Measurements from ENCODE around the gene VENTX.

Gene VENTX

DNA sequence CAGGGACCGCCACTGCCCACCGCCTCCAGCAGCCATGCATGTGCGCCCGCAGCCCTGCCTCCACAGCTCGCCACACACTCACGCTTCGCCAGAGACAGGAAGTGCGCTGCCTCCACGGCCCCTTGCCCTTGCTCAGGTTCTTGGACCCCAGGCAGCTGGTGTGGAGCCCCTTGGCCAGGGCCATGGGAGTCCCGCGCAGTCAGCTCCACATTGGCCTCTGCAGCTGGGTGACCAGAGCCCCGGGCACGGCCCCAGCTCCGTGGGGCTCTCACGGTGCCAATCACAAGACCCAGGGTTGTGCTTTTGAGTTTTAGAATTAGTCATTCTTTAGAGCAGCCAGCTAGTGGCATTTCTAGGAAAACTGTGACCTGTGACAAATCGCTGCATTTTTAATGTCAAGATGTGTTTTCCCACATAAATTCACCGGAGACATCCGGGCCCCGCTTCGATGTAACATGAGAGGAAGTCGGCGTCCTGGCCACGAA lies 11.9 kb upstream of the VENTX start:
- H3K4me3 ChIP-seq (ENCODE audit: low read length) = no peak overlapping the region
- TF ChIP-seq, protein P1, sequence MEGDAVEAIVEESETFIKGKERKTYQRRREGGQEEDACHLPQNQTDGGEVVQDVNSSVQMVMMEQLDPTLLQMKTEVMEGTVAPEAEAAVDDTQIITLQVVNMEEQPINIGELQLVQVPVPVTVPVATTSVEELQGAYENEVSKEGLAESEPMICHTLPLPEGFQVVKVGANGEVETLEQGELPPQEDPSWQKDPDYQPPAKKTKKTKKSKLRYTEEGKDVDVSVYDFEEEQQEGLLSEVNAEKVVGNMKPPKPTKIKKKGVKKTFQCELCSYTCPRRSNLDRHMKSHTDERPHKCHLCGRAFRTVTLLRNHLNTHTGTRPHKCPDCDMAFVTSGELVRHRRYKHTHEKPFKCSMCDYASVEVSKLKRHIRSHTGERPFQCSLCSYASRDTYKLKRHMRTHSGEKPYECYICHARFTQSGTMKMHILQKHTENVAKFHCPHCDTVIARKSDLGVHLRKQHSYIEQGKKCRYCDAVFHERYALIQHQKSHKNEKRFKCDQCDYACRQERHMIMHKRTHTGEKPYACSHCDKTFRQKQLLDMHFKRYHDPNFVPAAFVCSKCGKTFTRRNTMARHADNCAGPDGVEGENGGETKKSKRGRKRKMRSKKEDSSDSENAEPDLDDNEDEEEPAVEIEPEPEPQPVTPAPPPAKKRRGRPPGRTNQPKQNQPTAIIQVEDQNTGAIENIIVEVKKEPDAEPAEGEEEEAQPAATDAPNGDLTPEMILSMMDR (conservative IDR thresholded peaks at IDR 0.05; ENCODE audit: low read length) = no peak
- DNase-seq (ENCODE audit: low read depth) = no peak

DNA sequence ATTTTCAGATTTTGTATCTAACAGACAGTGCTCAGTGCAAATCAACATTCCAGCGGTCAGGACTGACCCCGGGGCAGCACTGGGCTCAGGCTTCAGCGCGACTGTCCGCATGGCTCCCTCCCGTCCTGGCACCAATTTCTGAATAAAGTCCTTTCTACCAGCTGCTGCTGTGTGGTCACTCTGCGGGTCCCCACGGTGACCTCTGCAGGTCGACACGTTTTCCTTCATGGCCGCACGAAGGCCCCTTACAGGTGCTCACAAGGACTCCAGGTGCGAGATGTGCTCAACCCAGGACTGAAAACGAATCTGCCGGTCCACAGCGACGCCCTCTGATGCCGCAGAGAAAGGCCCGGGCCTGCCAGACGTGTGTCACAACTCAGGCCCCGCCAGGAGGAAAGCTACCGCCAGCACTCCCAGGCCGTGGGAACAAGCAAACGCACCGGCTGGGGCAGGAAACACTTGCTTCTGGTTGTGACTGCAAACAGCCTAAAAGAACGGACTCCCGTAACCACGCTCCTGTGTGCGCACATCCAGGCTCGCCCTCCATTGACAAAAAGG lies 11.3 kb upstream of the VENTX start:
- no peak overlapping the region for H3K4me3 ChIP-seq (ENCODE audit: low read length)
- DNase-seq (ENCODE audit: low read depth) = no peak
- TF ChIP-seq, protein P1 (conservative IDR thresholded peaks at IDR 0.05; ENCODE audit: low read length) = no peak

DNA sequence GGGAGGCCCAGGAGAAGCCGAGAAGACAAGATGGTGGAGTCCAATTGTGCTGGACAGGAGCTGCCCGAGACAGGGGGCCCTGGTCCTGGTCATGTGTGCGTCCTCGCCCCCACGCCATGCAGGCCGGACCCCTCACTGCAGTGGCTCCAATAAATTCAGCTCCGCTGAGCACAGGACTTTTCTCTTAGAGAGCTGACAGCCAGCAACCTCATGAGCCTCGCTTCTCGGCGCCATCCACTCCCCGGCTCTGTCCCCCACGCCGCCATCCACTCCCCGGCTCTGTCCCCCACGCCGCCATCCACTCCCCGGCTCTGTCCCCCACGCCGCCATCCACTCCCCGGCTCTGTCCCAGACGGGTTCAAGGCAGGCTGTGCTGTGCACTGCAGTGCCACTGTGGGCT lies 10.4 kb upstream of the VENTX start:
- TF ChIP-seq, protein P1 (conservative IDR thresholded peaks at IDR 0.05; ENCODE audit: low read length) = no peak
- no peak for DNase-seq (ENCODE audit: low read depth)
- no peak overlapping the region for H3K4me3 ChIP-seq (ENCODE audit: low read length)

DNA sequence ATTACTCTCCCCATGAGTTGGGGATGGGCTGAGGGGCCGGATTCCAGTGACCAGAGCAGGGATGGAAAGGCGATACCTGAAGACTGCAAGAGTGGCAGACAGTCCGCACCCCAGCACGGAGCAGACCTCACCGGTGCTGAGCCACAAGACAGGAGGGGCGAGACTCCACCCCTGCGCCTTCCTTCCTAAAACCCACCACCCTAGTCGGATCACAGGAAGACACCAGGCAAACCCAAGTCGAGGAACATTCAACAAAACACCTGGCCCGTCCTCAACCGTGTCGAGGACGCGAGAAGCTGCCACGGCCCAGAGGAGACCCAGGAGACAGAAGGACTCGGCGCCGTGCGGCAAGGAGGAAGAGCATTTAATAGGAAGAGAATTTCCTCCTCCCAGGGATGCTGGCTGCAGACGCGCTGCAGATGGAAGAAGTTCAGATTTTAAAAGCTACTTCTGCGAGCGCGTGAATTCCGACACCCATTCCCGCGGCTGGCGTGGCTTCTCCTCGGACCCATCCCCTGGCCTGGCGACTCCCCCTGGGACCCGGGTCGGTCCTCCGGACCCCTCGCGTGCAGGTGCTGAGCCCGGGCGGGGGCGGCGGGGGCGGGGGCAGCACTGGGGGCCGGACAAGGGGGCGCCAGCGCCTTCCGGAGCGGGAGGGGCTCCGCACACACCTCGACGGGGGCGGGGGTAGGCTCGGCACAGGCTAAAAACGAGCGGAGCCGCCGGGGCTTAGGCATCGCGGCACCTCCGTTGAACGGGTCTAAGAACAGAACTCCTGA lies 8.2 kb upstream of the VENTX start:
- DNase-seq (ENCODE audit: low read depth) = no peak
- TF ChIP-seq, protein P1 (conservative IDR thresholded peaks at IDR 0.05; ENCODE audit: low read length) = no peak
- no peak overlapping the region for H3K4me3 ChIP-seq (ENCODE audit: low read length)

DNA sequence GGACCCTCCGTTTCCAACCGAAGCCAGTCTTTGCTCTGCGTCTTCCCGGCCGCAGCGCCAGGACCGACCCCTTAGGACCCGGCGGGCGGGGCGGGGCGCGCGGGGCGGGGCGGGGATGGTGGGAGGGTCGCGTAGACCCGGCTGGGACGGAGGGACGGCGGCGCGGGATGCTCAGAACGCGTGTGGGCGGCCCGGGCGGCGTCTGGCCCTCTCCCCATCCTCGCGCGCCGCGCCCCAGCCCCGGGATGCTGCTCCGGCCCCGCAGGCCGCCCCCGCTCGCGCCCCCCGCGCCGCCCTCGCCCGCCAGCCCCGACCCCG lies 7.7 kb upstream of the VENTX start, which contains the start of gene UTF1:
UTF1 (plus strand) TSS at position 174 of the 318 bp plus-strand sequence; CDS start at position 246, 72 bp downstream.
- no peak for DNase-seq (ENCODE audit: low read depth)
- no peak within 1 kb of the TSS for H3K4me3 ChIP-seq (ENCODE audit: low read length)

DNA sequence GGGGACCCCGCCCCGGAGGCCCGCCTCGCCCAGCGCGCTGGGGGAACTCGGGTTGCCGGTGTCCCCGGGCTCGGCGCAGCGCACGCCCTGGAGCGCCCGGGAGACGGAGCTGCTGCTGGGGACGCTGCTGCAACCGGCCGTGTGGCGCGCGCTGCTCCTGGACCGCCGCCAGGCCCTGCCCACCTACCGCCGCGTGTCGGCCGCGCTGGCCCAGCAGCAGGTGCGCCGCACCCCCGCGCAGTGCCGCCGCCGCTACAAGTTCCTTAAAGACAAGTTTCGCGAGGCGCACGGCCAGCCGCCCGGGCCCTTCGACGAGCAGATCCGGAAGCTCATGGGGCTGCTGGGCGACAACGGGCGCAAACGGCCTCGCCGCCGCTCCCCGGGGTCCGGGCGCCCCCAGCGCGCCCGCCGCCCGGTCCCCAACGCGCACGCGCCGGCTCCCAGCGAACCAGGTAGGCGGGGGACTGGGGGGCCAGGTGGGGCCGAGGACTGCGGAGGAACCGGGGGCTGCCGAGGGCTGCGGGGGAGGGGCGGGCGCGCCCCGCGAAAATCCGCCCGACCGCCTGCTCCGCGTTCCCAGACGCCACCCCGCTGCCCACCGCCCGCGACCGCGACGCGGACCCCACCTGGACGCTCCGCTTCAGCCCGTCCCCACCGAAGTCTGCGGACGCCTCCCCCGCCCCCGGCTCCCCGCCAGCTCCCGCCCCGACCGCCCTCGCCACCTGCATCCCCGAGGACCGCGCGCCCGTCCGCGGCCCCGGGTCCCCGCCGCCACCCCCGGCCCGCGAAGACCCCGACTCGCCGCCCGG lies 7.1 kb upstream of the VENTX start:
- DNase-seq (ENCODE audit: low read depth) = no peak
- no peak overlapping the region for H3K4me3 ChIP-seq (ENCODE audit: low read length)
- TF ChIP-seq, protein P1 (conservative IDR thresholded peaks at IDR 0.05; ENCODE audit: low read length) = no peak

More for the DNA sequence above, 7.7 kb upstream of the VENTX start, which contains the start of gene UTF1:
- TF ChIP-seq, protein P1 (conservative IDR thresholded peaks at IDR 0.05; ENCODE audit: low read length) = no peak

Measured in AG10803 (cell line).